Measurements from ENCODE around the gene IGSF21.

GRCh38 chr1:18077657-18078215, 29.9 kb upstream of the IGSF21 start:
- TF ChIP-seq POLR2AphosphoS5 (IDR thresholded peaks at IDR 0.05; ENCODE audit: low read depth, low read length): no peak
- no peak for TF ChIP-seq TAF1 (IDR thresholded peaks at IDR 0.05; ENCODE audit: low read depth, low read length)
- no peak for TF ChIP-seq POLR2A (IDR thresholded peaks at IDR 0.05; ENCODE audit: low read depth, low read length)
- no peak for TF ChIP-seq POU2F2 (IDR thresholded peaks at IDR 0.05; ENCODE audit: low read depth, low read length)
- TF ChIP-seq SPI1 (IDR thresholded peaks at IDR 0.05; ENCODE audit: low read depth, low read length): no peak
- no peak for TF ChIP-seq PAX5 (IDR thresholded peaks at IDR 0.05; ENCODE audit: insufficient read depth, low read length, severe bottlenecking)

Measured in GM12891 (cell line).